ENCODE measurements around the gene SYT15. TPM values are rescaled to one million over a fixed set of nuclear protein-coding genes. Genes with fewer than 3 reads are reported as not detected.
A peak's percentile ranks its signal among the peaks of the same experiment; 100 is the strongest.

The SYT15 gene
- total RNA-seq, 4 donors from 2014 or later, result 0.55 to 4.1 (median 2.0) TPM

DNA sequence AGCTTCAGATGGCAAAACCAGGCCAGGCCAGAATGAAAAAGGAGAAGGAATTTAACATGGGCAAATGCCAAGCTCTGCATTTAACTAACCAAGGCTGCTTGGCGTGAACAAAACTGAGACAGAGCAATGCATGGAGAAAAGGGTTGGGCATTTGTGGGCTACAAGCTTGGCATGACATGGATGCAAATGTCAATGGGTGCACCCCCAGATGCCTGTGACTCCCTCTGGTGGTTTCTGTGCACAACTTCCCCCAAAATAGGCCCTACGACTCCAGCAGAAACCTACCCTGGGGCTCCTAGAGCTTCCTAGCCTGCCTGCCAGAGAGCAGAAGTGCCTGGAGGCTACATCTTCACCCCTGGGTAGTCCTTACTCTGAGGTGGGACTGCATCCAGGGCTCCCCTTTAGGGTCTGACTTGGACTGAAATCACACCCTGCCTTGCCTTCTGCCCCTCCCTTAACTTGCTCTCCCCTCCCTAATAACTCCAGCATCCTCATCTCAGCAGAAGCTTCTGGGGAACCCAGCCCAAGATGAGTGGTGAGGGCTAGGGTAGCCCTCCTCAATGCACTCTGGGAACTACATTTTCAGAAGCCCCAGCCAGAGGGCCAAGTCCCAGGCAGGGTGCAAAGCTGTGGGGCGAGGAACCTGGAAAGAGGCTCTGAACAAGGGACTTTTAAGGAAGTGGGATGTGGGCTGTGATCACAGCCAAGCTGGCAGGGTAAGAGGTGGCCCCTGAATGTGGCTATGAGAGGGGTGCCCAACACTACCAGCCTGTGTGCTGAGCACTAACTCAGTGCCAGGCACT is 33.7 kb upstream of the SYT15 start:
- H3K4me3 ChIP-seq (ENCODE audit: low read depth, poor library complexity, severe bottlenecking), result no peak overlapping the region
- peak in 1 of 2 donors; percentile 86 for DNase-seq (ENCODE audit: low spot score in 2 of 2)
- intact Hi-C loops (cut with DNase I; ENCODE audit: low total_unique reads), result no loop called here
- WGBS, 2 donors, result 55 to 59% methylated on average over 3 of the region's 3 CpGs
- no peak for TF ChIP-seq POLR2A (IDR thresholded peaks at IDR 0.05)
- TF ChIP-seq, protein P1, sequence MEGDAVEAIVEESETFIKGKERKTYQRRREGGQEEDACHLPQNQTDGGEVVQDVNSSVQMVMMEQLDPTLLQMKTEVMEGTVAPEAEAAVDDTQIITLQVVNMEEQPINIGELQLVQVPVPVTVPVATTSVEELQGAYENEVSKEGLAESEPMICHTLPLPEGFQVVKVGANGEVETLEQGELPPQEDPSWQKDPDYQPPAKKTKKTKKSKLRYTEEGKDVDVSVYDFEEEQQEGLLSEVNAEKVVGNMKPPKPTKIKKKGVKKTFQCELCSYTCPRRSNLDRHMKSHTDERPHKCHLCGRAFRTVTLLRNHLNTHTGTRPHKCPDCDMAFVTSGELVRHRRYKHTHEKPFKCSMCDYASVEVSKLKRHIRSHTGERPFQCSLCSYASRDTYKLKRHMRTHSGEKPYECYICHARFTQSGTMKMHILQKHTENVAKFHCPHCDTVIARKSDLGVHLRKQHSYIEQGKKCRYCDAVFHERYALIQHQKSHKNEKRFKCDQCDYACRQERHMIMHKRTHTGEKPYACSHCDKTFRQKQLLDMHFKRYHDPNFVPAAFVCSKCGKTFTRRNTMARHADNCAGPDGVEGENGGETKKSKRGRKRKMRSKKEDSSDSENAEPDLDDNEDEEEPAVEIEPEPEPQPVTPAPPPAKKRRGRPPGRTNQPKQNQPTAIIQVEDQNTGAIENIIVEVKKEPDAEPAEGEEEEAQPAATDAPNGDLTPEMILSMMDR (IDR thresholded peaks at IDR 0.05), result no peak

DNA sequence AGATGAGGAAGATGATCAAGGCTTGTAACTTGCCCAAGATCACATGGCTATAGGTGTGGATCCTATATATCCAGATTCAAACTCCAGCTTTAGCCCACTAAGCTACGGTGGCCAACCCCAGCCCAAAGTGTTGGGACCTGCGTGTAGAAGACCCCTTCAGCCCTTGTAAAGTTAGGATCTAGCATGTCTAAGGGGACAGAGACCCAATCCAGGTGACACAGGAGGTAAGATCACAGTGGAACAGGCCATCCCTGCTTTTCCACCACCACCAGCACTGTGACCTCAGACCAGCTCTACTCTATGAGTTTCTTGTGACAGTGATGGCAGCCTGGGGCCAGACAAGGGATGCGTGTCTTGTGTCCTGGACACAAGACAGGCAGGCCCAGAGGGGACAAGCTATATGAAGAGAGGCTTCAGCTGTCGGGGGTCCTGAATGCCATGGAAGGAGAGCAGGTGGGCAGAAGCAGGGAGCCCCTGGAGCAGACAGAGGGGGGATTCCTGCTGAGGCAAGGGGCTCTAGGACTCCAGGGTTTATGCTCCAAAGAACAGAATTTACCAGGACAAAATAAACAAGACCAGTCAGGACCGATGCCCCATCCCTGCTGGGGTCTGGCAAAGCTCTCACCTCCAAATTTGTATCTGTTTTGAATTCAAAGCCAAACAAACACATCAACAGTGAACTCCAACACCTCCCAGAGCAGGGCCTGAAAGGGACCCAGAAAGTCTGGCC is 32.9 kb upstream of the SYT15 start:
- H3K4me3 ChIP-seq (ENCODE audit: low read depth, poor library complexity, severe bottlenecking), result no peak overlapping the region
- intact Hi-C loops (cut with DNase I; ENCODE audit: low total_unique reads), result no loop called here
- WGBS, 2 donors, result 76 to 82% methylated on average over 5 of the region's 5 CpGs
- TF ChIP-seq, protein P1 (IDR thresholded peaks at IDR 0.05), result no peak
- TF ChIP-seq POLR2A (IDR thresholded peaks at IDR 0.05), result no peak
- DNase-seq (ENCODE audit: low spot score in 2 of 2), result peak in 1 of 2 donors; percentile 85

DNA sequence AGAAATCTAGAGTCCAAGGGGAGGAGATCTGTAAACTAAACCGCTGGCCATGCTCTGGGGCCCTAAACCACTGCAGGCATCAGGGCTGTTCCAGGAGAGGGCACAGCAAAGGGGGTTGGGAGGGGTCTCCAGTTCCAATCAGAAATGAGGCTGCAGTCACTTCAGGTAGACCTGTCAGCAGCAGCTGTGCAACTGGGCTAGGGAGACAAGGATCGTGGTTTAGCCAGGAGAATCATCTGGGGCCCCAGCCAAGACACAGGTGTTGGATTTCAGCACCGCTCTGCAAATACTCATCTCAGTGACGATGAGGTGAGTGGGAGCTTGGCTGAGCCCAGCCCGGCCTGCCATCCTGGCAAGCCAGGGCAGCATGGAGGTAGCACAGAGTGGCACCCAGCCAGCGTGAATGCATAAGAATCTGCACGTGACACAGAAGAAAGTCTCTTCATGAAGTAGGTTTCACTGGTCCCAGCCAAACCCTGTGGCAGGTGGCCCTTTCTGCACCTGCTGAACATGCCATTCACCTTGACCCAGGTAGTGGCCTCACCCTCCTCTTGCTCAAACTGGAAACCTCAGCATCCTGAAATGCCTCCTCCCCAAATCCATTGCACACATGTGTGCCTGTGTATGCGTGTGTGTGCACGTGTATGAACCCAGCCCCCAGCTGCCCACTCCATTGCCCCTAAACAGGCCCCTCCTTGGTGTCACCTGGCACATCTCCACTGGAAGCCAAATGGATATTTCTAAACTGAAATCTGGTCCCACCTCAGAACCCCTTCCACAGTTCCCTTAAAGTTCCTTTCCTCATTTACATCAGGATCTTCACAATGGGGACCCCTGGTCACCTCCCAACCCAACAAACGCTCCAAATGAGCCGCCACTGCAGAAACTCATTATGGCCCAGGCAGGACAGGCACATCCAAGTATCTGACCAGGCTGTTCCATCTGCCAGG is 32.1 kb upstream of the SYT15 start:
- peak; percentile 58 to 94 for DNase-seq (ENCODE audit: low spot score in 2 of 2)
- no peak overlapping the region for H3K4me3 ChIP-seq (ENCODE audit: low read depth, poor library complexity, severe bottlenecking)
- 64 to 67% methylated on average over 11 of the region's 11 CpGs for WGBS, 2 donors
- no peak for TF ChIP-seq POLR2A (IDR thresholded peaks at IDR 0.05)
- TF ChIP-seq, protein P1 (IDR thresholded peaks at IDR 0.05), result no peak
- intact Hi-C loops (cut with DNase I; ENCODE audit: low total_unique reads), result no loop called here

DNA sequence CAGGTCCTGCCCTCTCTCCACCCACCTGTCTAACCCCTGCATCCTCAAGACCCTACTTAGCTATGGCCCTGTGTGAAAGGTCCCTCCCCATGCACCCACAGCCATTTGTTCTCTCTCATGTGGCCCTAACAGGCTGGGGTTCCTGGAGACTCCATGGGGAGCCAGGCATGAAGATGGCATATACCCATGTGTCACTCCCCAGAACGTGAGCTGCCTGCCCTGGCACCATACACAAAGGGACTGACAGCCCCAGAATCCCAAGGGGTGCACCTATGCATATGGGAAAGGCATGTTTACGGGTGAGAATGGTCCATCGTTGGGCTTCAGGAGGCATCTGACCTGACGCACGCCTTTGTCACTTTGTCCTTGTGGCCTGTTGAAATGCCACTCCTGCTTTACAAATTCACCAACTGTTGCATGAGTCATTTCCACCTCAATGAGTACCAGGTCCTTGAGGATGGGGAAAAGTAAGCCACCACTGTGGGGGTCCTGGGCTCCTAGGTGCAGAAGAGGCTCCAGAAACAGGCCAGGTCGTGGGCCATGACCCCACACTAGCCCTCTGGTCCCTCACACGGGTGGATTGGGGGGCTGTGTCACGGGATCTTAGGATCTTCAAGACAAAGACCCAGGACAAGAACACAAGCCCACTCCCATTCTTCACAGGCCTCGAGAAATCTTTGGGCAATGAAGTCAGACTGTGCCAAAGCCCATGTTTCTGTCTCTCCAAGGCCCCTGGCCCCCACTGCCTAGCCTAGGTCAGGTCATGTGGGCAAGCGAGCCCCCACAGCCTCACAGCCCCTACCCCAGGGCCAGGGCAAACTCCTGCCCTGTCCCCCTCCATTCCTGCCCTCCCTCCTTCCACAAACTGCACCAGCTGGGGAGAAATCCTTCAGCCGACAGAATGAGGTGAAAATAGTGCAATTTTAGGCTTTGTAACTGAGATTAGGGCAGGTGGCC is 31.1 kb upstream of the SYT15 start:
- no peak overlapping the region for H3K4me3 ChIP-seq (ENCODE audit: low read depth, poor library complexity, severe bottlenecking)
- intact Hi-C loops (cut with DNase I; ENCODE audit: low total_unique reads), result no loop called here
- TF ChIP-seq, protein P1 (IDR thresholded peaks at IDR 0.05), result no peak
- no peak for TF ChIP-seq POLR2A (IDR thresholded peaks at IDR 0.05)
- peak; percentile 16 to 85 for DNase-seq (ENCODE audit: low spot score in 2 of 2)
- WGBS, 2 donors, result 71 to 77% methylated on average over 11 of the region's 11 CpGs

Measured in lower leg skin (tissue), 4 donors.